Body of pancreas (tissue), 4 donors: ENCODE results near the gene SOD3. TPM values are rescaled to one million over a fixed set of nuclear protein-coding genes. Genes with fewer than 3 reads are reported as not detected.
A peak's percentile ranks its signal among the peaks of the same experiment; 100 is the strongest.

Experiments used
- ATAC-seq: fragments of 150-250 bp; one replicate; pipeline ENCODE4 v1.9.1; 2016
- DNase-seq, 4 donors: peaks; one replicate each; pipeline ENCODE4 v3.0.0-alpha.2; 2019
- H3K27ac ChIP-seq, 4 donors: fragments of 200-600 bp; sonication (generic); 1 replicate in 3 of 4; 2 replicates in 1 of 4; pipeline versions ENCODE4 v1.5.1 to v1.6.1; 2016 to 2019; ENCODE audit warnings: mild to moderate bottlenecking in 1 of 4, mixed read lengths in 1 of 4, moderate library complexity in 1 of 4
- H3K27me3 ChIP-seq, 2 donors: fragments of 200-600 bp; sonication (generic); one replicate each; pipeline ENCODE4 v1.6.0; 2016; ENCODE audit warnings: mild to moderate bottlenecking in 1 of 2
- H3K36me3 ChIP-seq, 2 donors: fragments of 200-600 bp; sonication (generic); replicated peaks in 1 of 2; 2 replicates each; pipeline ENCODE4 v1.5.1; 2016; ENCODE audit warnings: low read depth in 2 of 2; ENCODE audit not compliant: insufficient read depth in 1 of 2
- H3K4me1 ChIP-seq: fragments of 200-600 bp; sonication (generic); one replicate; pipeline ENCODE4 v1.6.0; 2016
- H3K4me3 ChIP-seq, 2 donors: fragments of 200-600 bp; sonication (generic); 1 replicate in 1 of 2; 2 replicates in 1 of 2; pipeline ENCODE4 v1.5.1; 2016 to 2019
- H3K9me3 ChIP-seq, 3 donors: fragments of 200-600 bp; sonication (generic); 1 replicate in 2 of 3; 2 replicates in 1 of 3; pipeline ENCODE4 v1.5.1; 2016
- CTCF ChIP-seq, 7 experiments: fragments of 450-650 bp in 4 of 7; fragments of 200-600 bp in 3 of 7; sonication (generic) in 3 of 7; IDR thresholded peaks; one replicate each; pipeline ENCODE4 v1.5.1; 2016 to 2019; ENCODE audit warnings: antibody characterized with exemption in 7 of 7
- POLR2A ChIP-seq, 3 donors: fragments of 450-650 bp; IDR thresholded peaks; one replicate each; pipeline ENCODE4 v1.6.1; 2016; ENCODE audit warnings: antibody characterized with exemption in 3 of 3, mild to moderate bottlenecking in 2 of 3
- WGBS, 2 donors: methylation state at CpG; one replicate each; pipeline ENCODE4 v1.1.5; 2017; 5-methylcytosine and 5-hydroxymethylcytosine counted together
- intact Hi-C: fragments of 100-400 bp; cut with DNase I; formaldehyde crosslinking; loops from one replicate; pipeline ENCODE4 v1.15.1; 2023
- total RNA-seq, 2 donors: library from RNA; depleted of rRNA; stranded (reverse); fragments of >200 nt; gene quantifications; one replicate each; pipeline ENCODE4 v1.1.0, GENCODE V29; 2016

SOD3 gene, protein sequence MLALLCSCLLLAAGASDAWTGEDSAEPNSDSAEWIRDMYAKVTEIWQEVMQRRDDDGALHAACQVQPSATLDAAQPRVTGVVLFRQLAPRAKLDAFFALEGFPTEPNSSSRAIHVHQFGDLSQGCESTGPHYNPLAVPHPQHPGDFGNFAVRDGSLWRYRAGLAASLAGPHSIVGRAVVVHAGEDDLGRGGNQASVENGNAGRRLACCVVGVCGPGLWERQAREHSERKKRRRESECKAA
- total RNA-seq, result 100 to 1,000 TPM; 139 to 290 TPM

DNA sequence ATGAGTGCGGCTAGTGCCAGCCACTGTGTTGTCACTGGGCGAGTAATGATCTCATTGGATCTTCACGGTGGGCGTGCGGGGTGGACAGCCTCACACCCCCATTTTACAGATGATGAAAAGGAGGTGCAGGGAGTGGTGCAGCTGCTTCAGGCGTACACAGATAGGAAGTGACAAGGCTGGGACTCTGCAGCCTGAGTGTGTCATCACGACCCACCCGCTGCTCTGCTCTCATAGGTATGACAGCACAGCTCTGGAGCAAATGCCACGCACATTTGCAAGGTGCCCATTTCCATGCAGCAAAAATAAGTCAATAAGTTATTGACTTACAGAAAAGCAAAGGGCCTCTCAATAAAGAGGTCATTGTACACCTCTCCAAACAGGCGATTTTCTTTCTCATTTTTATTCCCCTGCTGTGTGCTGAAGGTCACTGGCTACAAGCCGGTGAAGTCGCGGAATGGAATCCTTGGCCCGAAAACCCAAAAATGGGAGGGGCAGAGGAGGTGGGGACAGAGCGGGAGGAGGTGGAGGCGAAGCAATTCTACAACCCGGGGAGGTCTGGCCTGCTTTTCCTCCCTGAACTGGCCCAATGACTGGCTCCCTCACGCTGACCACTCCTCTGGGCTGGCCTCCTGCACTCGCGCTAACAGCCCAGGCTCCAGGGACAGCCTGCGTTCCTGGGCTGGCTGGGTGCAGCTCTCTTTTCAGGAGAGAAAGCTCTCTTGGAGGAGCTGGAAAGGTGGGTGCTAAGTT, at the start of gene SOD3:
Gene SOD3, plus strand, starts transcription at position 658 of the 750 bp plus-strand sequence. CDS start 3,949 bp downstream, outside the sequence.
- H3K4me1 ChIP-seq, result peaks cover 24% of the 10 kb centered on the region
- no peak for TF ChIP-seq CTCF (IDR thresholded peaks at IDR 0.05)
- TF ChIP-seq POLR2A (IDR thresholded peaks at IDR 0.05), result peak; percentile 71 to 92 (median 92)
- no peaks in the 10 kb centered on the region for H3K36me3 ChIP-seq
- H3K4me3 ChIP-seq, result no peak within 1 kb of the TSS
- DNase-seq (peak; percentile 85 to 92 (median 89)), ATAC-seq (peak; percentile 96)
- H3K9me3 ChIP-seq, result no peaks in the 10 kb centered on the region
- no peaks in the 10 kb centered on the region for H3K27me3 ChIP-seq
- peak within 1 kb of the TSS; percentile 73 to 85 (median 78) for H3K27ac ChIP-seq
- intact Hi-C loops, result no loop called here
- 13 to 19% methylated on average over 17 to 21 of the region's 21 CpGs for WGBS, 2 donors

DNA sequence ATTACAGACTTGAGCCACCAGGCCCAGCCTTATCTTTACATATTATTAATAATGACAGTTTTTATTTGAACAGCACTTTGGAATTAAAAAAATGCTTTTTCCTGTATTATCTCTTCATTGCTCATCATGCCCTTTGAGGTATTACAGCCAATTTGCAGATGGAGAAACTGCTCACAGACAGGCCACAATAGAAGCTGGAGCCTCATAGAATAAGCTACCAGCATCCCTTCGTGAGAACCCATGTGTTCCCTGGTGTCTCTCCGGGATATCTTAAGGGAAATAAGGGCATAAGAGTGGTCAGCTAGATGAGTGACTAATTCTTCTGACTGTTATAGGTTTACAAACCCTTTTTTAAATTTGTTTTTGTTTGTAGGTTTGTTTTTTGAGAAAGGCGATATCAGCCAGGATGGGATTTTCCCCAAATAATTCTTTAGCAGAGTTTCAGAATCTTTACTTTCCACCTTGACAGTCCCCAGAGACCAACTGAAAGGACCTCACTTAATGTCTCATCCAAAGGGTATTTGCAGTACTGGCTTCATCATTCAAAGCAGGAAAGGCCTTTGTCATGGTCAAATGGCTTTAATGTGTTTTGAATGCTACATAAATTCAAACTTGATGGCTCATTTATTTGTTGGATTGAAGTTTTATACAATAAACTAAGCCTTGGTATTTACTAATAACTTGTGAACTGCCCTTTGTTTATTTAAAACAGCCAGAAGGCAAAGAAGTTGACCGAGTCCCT, 48.0 kb upstream of the SOD3 start:
- H3K36me3 ChIP-seq, result no peaks in the 10 kb centered on the region
- DNase-seq (no peak), ATAC-seq (no peak)
- intact Hi-C loops, result no loop called here
- WGBS, 2 donors, result 81 to 88% methylated on average over 4 of the region's 4 CpGs
- TF ChIP-seq CTCF (IDR thresholded peaks at IDR 0.05) (no peak), POLR2A (IDR thresholded peaks at IDR 0.05) (no peak)
- H3K4me3 ChIP-seq, result no peak overlapping the region
- no peak overlapping the region for H3K27ac ChIP-seq
- no peaks in the 10 kb centered on the region for H3K9me3 ChIP-seq
- H3K4me1 ChIP-seq, result no peaks in the 10 kb centered on the region
- no peaks in the 10 kb centered on the region for H3K27me3 ChIP-seq

DNA sequence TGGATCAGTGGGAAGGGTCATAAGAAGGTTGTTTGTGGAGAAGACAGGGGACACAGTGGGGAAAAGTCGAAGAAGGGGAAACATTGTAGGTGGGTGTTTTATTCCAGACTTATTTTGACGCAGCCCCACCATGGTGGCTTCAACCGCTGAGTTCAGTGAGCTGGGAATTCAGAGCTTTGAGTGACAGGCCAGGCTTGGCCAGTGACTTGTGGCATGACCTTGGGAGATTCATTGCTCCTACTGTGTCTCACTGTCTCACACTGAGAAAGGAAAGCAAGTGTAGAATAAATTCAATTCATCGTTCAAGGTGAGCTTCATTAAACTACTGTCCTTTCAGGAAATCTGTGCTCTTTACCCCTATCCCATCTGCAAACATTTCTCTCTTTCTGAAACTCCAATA, 47.4 kb upstream of the SOD3 start:
- intact Hi-C loops, result no loop called here
- TF ChIP-seq POLR2A (IDR thresholded peaks at IDR 0.05), result no peak
- TF ChIP-seq CTCF (IDR thresholded peaks at IDR 0.05), result no peak
- ATAC-seq (no peak), DNase-seq (no peak)
- 61 to 67% methylated on average over 4 of the region's 4 CpGs for WGBS, 2 donors
- Histone ChIP-seq H3K27me3 (no peaks in the 10 kb centered on the region), H3K27ac (no peak overlapping the region), H3K4me3 (no peak overlapping the region), H3K4me1 (no peaks in the 10 kb centered on the region), H3K9me3 (no peaks in the 10 kb centered on the region), H3K36me3 (no peaks in the 10 kb centered on the region)

DNA sequence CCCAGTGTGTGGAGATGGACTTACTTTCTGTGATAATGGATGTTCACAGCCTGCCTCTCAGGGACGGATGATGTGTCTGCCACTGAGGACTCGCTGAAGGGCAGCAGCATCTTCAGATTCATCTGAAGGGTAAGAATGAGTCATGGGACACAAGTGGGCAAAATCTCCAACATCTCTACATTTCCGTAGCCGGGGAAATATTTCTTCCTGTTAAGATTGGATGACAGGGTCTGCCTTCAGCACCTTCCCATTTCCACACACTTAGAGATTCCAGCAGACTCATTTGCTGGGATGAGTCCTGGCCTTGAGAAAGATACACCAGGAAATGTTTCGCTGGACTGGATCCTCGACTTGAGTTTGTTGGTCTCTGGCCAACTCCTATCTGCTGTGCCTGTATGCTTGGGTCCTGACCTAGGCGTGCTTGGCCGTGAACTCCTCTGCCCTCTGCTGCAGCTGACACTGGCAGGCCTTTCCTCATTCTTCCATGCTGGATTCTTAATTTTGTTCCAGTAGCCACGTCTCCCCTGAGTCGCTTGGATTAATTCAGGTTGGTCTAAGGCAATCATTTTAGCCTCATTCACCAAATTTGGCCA, 46.5 kb upstream of the SOD3 start:
- Histone ChIP-seq H3K4me1 (no peaks in the 10 kb centered on the region), H3K27me3 (no peaks in the 10 kb centered on the region), H3K27ac (no peak overlapping the region), H3K4me3 (no peak overlapping the region), H3K9me3 (no peaks in the 10 kb centered on the region), H3K36me3 (no peaks in the 10 kb centered on the region)
- ATAC-seq (no peak), DNase-seq (no peak)
- 68 to 71% methylated on average over 10 of the region's 10 CpGs for WGBS, 2 donors
- intact Hi-C loops, result no loop called here
- TF ChIP-seq CTCF (IDR thresholded peaks at IDR 0.05), result no peak
- TF ChIP-seq POLR2A (IDR thresholded peaks at IDR 0.05), result no peak
